ENCODE measurements around the gene AACS. TPM values are rescaled to one million over a fixed set of nuclear protein-coding genes. Genes with fewer than 3 reads are reported as not detected.

Gene AACS
- total RNA-seq, 1 experiment from 2014 or later, result 13.8 TPM

DNA sequence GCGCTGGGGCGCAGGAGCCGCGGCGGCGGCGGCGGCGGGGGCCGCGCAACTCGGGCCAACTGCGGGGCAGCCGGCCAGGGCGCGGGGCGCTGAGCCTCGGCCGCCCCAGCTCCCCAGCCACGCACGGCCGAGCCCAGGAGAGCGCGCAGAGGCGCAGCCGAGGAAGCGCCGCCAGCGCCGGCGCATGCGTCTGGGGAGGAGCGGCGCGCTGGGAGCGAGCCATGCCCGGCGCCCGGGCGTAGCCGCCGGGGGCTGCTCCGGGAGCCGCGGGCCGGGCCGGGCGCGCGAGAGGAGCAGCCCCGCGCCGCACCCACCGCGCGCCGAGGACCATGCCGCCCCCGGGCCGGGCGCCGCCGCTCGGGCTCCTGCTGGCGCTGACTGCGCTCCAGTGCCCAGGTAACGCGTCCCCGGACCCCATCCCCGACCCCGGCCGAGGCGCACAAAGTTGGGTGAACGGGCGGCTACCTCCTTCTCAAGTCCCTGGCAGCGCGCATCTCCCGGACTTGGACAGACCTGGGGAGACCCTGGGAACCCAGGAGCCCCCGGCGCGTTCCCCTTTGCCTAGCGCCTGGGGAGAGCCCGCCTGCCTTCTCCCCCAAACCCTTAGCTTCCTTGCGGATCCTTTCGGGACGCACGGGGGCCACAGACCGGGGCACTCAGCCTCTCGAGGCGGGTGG lies 121.4 kb downstream of the AACS start:
- DNase-seq (ENCODE audit: low read depth), result no peak
- in situ Hi-C loops (cut with HindIII; ENCODE audit: low pct_unique_long_range_greater_than_20kb, low sequenced_read_pairs), result no loop called here

GRCh38 chr12:125187148-125187745 lies 122.0 kb downstream of the AACS start:
- in situ Hi-C loops (cut with HindIII; ENCODE audit: low pct_unique_long_range_greater_than_20kb, low sequenced_read_pairs), result no loop called here
- DNase-seq (ENCODE audit: low read depth), result no peak

DNA sequence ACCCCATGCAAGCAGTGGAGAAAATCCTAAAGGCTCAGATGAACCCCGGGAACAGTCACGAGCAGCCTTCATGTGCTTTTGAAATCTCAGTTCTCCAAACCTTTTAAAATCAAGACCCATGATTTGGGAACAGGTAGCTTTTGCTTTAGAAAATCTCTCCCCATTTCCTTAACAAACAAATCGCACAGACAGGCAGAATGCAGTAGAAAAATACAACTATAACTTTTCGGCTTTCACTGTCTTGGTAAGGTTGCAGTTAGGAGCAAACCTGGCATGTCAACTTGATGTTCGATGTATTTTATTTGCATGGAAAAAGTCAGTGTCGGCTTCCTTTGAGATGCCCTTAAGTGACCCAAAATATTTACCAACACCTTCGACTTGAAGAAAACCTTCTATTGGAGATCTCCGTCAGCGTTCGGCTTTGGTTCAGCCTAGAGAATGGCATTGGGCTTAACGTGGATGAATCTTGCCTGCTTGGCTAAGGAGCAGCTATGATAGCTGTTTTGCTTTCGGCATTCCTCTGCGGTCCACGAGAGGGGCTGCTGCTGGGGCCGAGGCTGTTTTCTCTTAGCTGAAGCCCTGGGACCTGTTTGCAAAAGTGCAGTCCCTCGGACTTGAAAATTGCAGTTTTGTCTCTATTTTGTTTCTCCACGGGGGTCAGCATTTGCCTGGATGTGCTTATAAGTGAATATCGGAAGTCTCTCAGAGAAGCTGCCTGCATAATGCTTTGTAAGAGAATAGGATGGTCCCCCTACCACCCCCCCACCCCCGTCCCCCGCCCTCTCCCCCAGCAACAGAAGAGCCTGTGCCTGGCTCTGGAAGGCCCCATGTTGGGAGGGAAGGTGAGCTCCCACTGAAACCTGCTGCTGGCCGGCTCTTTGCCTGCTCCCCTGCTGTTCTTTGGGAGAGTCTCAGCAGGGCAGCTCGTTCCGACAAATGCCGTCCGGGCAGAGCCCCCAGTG lies 122.8 kb downstream of the AACS start:
- no peak for DNase-seq (ENCODE audit: low read depth)
- in situ Hi-C loops (cut with HindIII; ENCODE audit: low pct_unique_long_range_greater_than_20kb, low sequenced_read_pairs), result no loop called here

GRCh38 chr12:125189015-125189414 lies 123.8 kb downstream of the AACS start:
- in situ Hi-C loops (cut with HindIII; ENCODE audit: low pct_unique_long_range_greater_than_20kb, low sequenced_read_pairs), result no loop called here
- DNase-seq (ENCODE audit: low read depth), result no peak

DNA sequence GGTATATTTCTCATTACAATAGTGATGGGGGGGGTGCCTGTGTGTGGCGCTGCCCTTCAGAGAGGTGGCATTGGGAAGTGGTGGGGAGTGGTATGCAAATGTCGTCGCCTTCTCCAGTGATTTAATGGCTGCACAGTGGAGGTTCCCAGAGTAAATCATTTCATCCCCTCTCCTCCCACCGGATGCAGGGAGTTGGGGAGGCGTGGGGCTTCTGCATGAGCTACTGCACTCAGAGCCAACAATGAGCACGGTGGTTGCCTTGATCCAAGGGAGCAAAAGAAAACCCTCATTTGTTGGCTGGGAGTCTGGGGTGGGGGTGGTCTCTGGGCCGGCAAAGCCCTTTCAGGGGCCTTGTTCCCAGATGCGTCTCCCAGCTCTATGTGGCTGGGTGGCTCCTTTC lies 124.3 kb downstream of the AACS start:
- in situ Hi-C loops (cut with HindIII; ENCODE audit: low pct_unique_long_range_greater_than_20kb, low sequenced_read_pairs), result no loop called here
- no peak for DNase-seq (ENCODE audit: low read depth)

- no peak for DNase-seq (ENCODE audit: low read depth)
- in situ Hi-C loops (cut with HindIII; ENCODE audit: low pct_unique_long_range_greater_than_20kb, low sequenced_read_pairs), result no loop called here
These were observed 126.3 kb downstream of the AACS start for GRCh38 chr12:125191361-125192087.

- in situ Hi-C loops (cut with HindIII; ENCODE audit: low pct_unique_long_range_greater_than_20kb, low sequenced_read_pairs), result no loop called here
- DNase-seq (ENCODE audit: low read depth), result no peak
These were observed 127.5 kb downstream of the AACS start for GRCh38 chr12:125192690-125193221.

Other genes starting within 250 kb of the AACS start
- 83.6 and 119 TPM in 2 replicates for gene SCARB1, start 201.6 kb upstream of the AACS start, total RNA-seq (2014; rRNA removed; shearing (Covaris generic); ENCODE audit: low replicate concordance)
- 1,534 and 1,708 TPM in 2 replicates for gene UBC, start 150.8 kb upstream of the AACS start, total RNA-seq (2014; rRNA removed; shearing (Covaris generic); ENCODE audit: low replicate concordance)
- gene DHX37, start 76.3 kb upstream of the AACS start, total RNA-seq (2014; rRNA removed; shearing (Covaris generic); ENCODE audit: low replicate concordance), result 34.0 and 38.3 TPM in 2 replicates
- 12.6 and 13.7 TPM in 2 replicates for gene BRI3BP, start 71.8 kb upstream of the AACS start, total RNA-seq (2014; rRNA removed; shearing (Covaris generic); ENCODE audit: low replicate concordance)
- 0.78 and 2.1 TPM in 2 replicates for gene TMEM132B, start 121.0 kb downstream of the AACS start, total RNA-seq (2014; rRNA removed; shearing (Covaris generic); ENCODE audit: low replicate concordance)

Measured in Caki2 (cell line).